Right cardiac atrium (tissue), 5 donors: Measurements from ENCODE around the gene TXN. TPM values are rescaled to one million over a fixed set of nuclear protein-coding genes. Genes with fewer than 3 reads are reported as not detected.
A peak's percentile ranks its signal among the peaks of the same experiment; 100 is the strongest.
"Not testable (repeated sequence)": the region's sequence is repeated elsewhere in the genome, so short reads cannot be mapped to it uniquely, and the experiment has no call there.

Experiments
- ATAC-seq, 2 donors: fragments of 200-7000 bp; cut with Tn5 transposase; one replicate each; pipeline versions ENCODE4 v1.8.0 to v1.9.1; 2020; ENCODE audit warnings: moderate library complexity in 2 of 2, mild to moderate bottlenecking in 1 of 2
- DNase-seq, 3 donors: peaks; one replicate each; pipeline ENCODE4 v3.0.0-alpha.2; 2020
- H3K27ac ChIP-seq: one replicate; pipeline ENCODE4 v1.5.1; 2013; ENCODE audit warnings: mild to moderate bottlenecking, low read length, control low read depth, moderate library complexity
- H3K27me3 ChIP-seq: one replicate; pipeline ENCODE4 v1.6.1; 2013; ENCODE audit not compliant: control insufficient read depth, insufficient read depth
- H3K4me1 ChIP-seq: one replicate; pipeline ENCODE4 v1.6.1; 2013; ENCODE audit warnings: low read length; ENCODE audit not compliant: control insufficient read depth, insufficient read depth
- H3K4me3 ChIP-seq: one replicate; pipeline ENCODE4 v1.5.1; 2013; ENCODE audit warnings: low read length, control low read depth
- H3K9me3 ChIP-seq: one replicate; pipeline ENCODE4 v1.6.1; 2013; ENCODE audit warnings: low read length; ENCODE audit not compliant: control insufficient read depth
- WGBS: extraction: QIAGEN DNeasy Blood & Tissue Kit; methylation state at CpG from one replicate; pipeline ENCODE4 v1.1.7; 2013; 5-methylcytosine and 5-hydroxymethylcytosine counted together
- intact Hi-C, 4 donors: fragments of 100-400 bp; cut with DNase I; formaldehyde crosslinking; loops; one replicate each; pipeline versions ENCODE4 v1.11.0 to v1.14.0; 2022 to 2023
- polyA plus RNA-seq: library from polyadenylated mRNA; stranded (reverse); fragments of 200-250 nt; gene quantifications from one replicate; pipeline ENCODE4 v1.2.3, GENCODE V29; 2013
- total RNA-seq, 4 donors: library from RNA; stranded (reverse); fragmentation: NEBNext Ultra II Directional; extraction: Animal tissue kit (Norgen Biotek cat#: 25700); gene quantifications; one replicate each; pipeline ENCODE4 v1.2.1, GENCODE V29; 2021
- donor health status: healthy with polysubstance abuse.
- donor health status: DM: no; HTN: yes; CAD: no.
- donor health status: DM: no; HTN: no; CAD: no.
- donor health status: DM: no; HTN: yes; CAD: no; lungs with severe emphysema.
- donor health status: DM: yes; HTN: yes; CAD: no.

The TXN gene
- total and polyA plus RNA-seq, 5 donors: 59.0 to 95.1 (median 64.9) TPM

DNA sequence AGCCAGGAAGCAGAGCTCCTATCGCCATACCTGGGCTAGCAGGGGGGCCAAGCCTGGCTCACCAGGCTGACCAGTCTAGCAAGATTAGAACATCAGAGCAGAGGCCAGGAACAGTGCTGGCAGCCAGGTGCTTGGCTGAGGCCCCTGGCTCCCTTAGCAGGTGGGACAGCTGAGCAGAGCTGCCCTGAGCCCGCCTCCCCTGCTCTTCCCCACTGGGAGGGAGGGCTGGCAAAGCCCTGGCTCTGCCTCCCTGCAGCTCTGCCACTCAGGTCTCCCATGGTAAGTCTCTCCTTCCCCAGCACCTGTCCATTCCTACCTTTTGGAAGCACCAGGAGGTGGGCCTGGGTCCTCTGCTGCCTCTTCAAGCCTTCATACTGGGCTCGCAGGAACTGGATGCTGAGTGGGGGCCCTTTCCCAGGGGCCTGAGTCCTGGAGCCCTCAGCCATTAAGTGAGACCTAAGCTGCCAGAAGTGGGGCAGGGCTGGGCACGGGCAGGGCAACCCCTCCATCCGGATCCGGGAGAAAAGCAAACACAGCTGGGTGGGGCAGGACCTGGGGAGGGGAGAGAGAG is 49.2 kb downstream of the TXN start:
- 76% methylated on average over 6 of the region's 6 CpGs for WGBS

DNA sequence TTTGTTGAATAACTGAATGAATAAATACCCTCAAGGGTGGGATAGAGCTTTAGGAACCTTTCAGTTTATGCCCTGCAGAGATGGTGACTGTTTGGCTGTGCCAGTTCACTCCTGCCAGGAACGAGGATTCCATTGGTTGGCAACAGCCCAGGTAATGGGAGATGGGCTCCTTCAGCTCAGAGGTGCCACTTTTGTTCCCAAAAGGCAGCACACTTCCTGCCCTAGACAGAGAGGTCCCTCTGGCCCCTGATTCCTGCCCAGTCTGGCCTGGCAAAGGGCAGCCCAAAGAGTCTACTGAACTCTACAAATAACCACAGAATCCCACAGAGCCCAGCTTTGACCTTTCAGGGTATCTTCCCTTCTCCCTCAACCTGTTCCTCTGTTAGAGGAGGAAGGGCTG is 49.9 kb downstream of the TXN start:
- H3K27ac ChIP-seq: no peak overlapping the region
- H3K4me3 ChIP-seq: no peak overlapping the region
- intact Hi-C loops: no loop called here
- no peaks in the 10 kb centered on the region for H3K27me3 ChIP-seq
- no peak for DNase-seq
- no peaks in the 10 kb centered on the region for H3K9me3 ChIP-seq
- no peaks in the 10 kb centered on the region for H3K4me1 ChIP-seq
- WGBS: 58% methylated on average over 1 of the region's 1 CpG
- no peak for ATAC-seq

More for the DNA sequence above, 49.2 kb downstream of the TXN start:
- ATAC-seq (peak; percentile 22 to 42), DNase-seq (no peak)
- Histone ChIP-seq H3K9me3 (no peaks in the 10 kb centered on the region), H3K27ac (no peak overlapping the region), H3K4me3 (no peak overlapping the region), H3K27me3 (no peaks in the 10 kb centered on the region), H3K4me1 (no peaks in the 10 kb centered on the region)
- intact Hi-C loops: no loop called here

DNA sequence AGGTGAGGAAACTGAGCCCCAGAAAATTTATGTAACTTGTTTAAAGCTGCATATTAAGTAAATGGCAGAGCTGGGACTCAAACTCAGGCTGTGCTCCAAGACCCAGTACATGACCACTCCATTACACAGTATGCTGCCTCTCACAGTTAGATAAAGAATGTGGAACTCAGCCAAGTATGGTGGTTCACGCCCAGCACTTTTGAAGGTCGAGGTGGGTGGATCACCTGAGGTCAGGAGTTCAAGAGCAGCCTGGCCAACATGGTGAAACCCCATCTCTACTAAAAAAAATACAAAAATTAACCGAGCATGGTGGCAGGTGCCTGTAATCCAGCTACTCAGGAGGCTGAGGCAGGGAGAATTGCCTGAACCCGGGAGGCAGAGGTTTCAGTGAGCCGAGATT is 50.7 kb downstream of the TXN start:
- intact Hi-C loops, H3K27me3 ChIP-seq, DNase-seq, H3K27ac ChIP-seq, ATAC-seq, H3K4me3 ChIP-seq, H3K9me3 ChIP-seq, H3K4me1 ChIP-seq: not testable (repeated sequence)
- 74% methylated on average over 5 of the region's 5 CpGs for WGBS

- H3K4me1 ChIP-seq: no peaks in the 10 kb centered on the region
- 66% methylated on average over 6 of the region's 6 CpGs for WGBS
- H3K9me3 ChIP-seq: no peaks in the 10 kb centered on the region
- no peaks in the 10 kb centered on the region for H3K27me3 ChIP-seq
- H3K27ac ChIP-seq: no peak overlapping the region
- H3K4me3 ChIP-seq: no peak overlapping the region
- intact Hi-C loops: no loop called here
- DNase-seq (no peak), ATAC-seq (no peak)
Measured at GRCh38 chr9:110202232-110202631, 54.1 kb downstream of the TXN start.

DNA sequence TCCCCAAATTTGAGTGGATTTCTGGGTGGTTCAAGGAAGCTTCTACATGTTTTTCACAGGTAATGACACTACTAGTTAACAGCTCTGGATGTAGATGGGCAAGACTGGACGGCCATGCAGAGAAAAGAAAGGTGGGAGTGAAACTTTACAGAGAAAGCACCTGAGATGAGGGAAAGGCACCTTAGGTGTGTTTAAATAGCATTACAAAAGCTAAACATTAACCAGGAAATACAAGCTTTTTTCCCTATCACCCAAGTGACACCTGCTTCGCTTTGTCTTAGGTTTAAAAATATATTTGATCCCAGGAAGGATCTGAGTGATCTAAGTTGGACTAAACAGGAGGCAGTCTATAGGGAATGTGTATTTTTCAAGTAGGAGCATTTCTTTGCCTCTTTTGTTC is 56.7 kb downstream of the TXN start:
- ATAC-seq (no peak), DNase-seq (no peak)
- Histone ChIP-seq H3K27ac (no peak overlapping the region), H3K4me1 (no peaks in the 10 kb centered on the region), H3K27me3 (no peaks in the 10 kb centered on the region), H3K4me3 (no peak overlapping the region), H3K9me3 (no peaks in the 10 kb centered on the region)
- WGBS: 90% methylated on average over 2 of the region's 2 CpGs
- intact Hi-C loops: no loop called here

DNA sequence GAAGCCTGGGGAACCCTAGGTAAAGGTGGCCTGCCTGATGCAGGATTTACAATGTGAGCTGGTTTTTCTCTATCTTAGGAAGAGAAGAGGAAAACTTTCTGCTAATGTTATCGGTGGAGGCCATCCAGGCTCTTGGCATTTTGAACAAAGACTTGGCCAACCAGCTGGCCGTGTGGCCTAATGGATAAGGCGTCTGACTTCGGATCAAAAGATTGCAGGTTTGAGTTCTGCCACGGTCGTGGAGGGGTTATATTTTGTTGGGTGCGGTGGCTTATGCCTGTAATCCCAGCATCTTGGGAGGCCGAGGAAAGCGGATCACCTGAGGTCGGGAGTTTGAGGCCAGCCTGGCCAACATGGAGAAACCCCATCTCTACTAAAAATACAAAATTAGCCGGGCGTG is 58.0 kb downstream of the TXN start:
- ATAC-seq (no peak), DNase-seq (no peak)
- Histone ChIP-seq H3K27me3 (no peaks in the 10 kb centered on the region), H3K27ac (no peak overlapping the region), H3K9me3 (no peaks in the 10 kb centered on the region), H3K4me3 (no peak overlapping the region), H3K4me1 (no peaks in the 10 kb centered on the region)
- WGBS: 91% methylated on average over 12 of the region's 12 CpGs
- intact Hi-C loops: no loop called here

DNA sequence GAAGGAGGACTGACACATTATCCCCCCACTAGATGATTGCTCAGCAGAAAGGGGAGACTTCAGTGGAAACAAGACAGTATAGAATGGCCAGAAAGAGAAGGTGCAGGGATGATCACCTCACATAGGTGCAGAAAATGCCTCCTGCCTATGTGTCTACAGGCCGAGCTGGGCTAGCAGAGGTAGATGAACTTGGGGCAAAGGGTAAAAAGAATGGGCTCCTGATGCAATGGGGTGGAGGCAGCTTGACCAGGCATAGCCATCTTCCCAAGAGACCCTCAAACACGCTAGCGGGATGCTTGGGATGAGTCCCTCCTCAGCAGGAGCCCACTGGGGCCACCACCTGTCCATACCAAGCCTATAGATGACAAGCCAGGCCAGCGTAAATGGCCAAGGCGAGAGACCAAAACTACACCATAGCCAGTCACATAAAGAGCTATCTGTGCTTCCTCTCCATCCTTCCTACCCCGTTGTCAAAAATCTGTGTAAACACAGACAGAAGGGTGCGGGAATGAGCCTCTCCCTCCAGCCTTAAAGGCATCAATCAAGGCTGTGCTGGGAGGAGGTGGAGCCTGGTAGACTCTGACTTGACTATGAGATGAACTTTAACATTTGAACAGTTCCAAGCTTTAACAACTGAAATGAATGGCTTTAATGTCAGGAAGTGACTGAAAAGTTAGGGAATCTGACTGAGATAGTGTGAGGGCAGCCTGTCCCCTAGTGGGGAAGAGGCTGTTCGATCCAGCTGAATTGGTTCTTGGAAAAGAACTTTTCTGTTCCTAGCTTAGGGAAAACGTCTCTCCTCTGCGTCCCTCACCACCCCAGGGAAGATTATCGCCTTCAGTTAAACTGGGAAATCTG is 58.7 kb downstream of the TXN start:
- Histone ChIP-seq H3K4me1 (no peaks in the 10 kb centered on the region), H3K27ac (no peak overlapping the region), H3K27me3 (no peaks in the 10 kb centered on the region), H3K9me3 (no peaks in the 10 kb centered on the region), H3K4me3 (no peak overlapping the region)
- DNase-seq (no peak), ATAC-seq (peak; percentile 61 to 74)
- whole genome bisulfite sequencing: 66% methylated on average over 11 of the region's 11 CpGs
- intact Hi-C loops: no loop called here

DNA sequence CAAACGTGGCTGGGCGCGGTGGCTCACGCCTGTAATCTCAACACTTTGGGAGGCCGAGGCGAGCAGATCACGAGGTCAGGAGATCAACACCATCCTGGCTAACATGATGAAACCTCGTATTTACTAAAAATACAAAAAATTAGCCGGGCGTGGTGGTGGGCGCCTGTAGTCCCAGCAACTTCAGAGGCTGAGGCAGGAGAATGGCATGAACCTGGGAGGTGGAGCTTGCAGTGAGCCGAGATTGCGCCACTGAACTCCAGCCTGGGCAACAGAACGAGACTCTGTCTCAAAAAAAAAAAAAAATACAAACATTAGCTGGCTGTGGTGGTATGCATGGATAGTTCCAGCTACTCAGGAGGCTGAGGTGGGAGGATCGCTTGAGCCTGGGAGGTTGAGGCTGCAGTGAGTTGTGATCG is 60.2 kb downstream of the TXN start:
- H3K27ac ChIP-seq, H3K4me3 ChIP-seq, DNase-seq, intact Hi-C loops, ATAC-seq, H3K27me3 ChIP-seq, H3K9me3 ChIP-seq, H3K4me1 ChIP-seq: not testable (repeated sequence)
- 95% methylated on average over 16 of the region's 16 CpGs for WGBS

Other genes starting within 250 kb of the TXN start
- not detected for gene C9orf152, start 48.3 kb downstream of the TXN start, total RNA-seq
- gene C9orf152, start 48.3 kb downstream of the TXN start, polyA plus RNA-seq: not detected
- gene TXNDC8, start 81.4 kb upstream of the TXN start, total RNA-seq: not detected
- gene TXNDC8, start 81.4 kb upstream of the TXN start, polyA plus RNA-seq: not detected